ENCODE results near the gene WDFY3.

The WDFY3 gene

GRCh38 chr4:84948056-84948455 is 18.4 kb downstream of the WDFY3 start:
- no peak for DNase-seq (ENCODE audit: low read depth in 3 of 3)

- no peak for DNase-seq (ENCODE audit: low read depth in 3 of 3)
Measured at GRCh38 chr4:84944947-84945346, 21.5 kb downstream of the WDFY3 start.

- no peak for DNase-seq (ENCODE audit: low read depth in 3 of 3)
Measured at GRCh38 chr4:84940960-84941359, 25.5 kb downstream of the WDFY3 start.

GRCh38 chr4:84939113-84939512 is 27.4 kb downstream of the WDFY3 start:
- no peak for DNase-seq (ENCODE audit: low read depth in 3 of 3)

GRCh38 chr4:84938316-84938715 is 28.2 kb downstream of the WDFY3 start:
- no peak for DNase-seq (ENCODE audit: low read depth in 3 of 3)

GRCh38 chr4:84937381-84937977 is 29.0 kb downstream of the WDFY3 start:
- no peak for DNase-seq (ENCODE audit: low read depth in 3 of 3)

- no peak for DNase-seq (ENCODE audit: low read depth in 3 of 3)
Measured at GRCh38 chr4:84936123-84936522, 30.4 kb downstream of the WDFY3 start.

- no peak for DNase-seq (ENCODE audit: low read depth in 3 of 3)
Measured at GRCh38 chr4:84932462-84932861, 34.0 kb downstream of the WDFY3 start.

GRCh38 chr4:84931961-84932360 is 34.5 kb downstream of the WDFY3 start:
- no peak for DNase-seq (ENCODE audit: low read depth in 3 of 3)

GRCh38 chr4:84931274-84931673 is 35.2 kb downstream of the WDFY3 start:
- no peak for DNase-seq (ENCODE audit: low read depth in 3 of 3)

- no peak for DNase-seq (ENCODE audit: low read depth in 3 of 3)
Measured at GRCh38 chr4:84928089-84928488, 38.4 kb downstream of the WDFY3 start.

GRCh38 chr4:84927428-84927827 is 39.1 kb downstream of the WDFY3 start:
- DNase-seq (ENCODE audit: low read depth in 3 of 3) = no peak

GRCh38 chr4:84925558-84925957 is 40.9 kb downstream of the WDFY3 start:
- DNase-seq (ENCODE audit: low read depth in 3 of 3) = no peak

- no peak for DNase-seq (ENCODE audit: low read depth in 3 of 3)
Measured at GRCh38 chr4:84924434-84924833, 42.1 kb downstream of the WDFY3 start.

- no peak for DNase-seq (ENCODE audit: low read depth in 3 of 3)
Measured at GRCh38 chr4:84920617-84921016, 45.9 kb downstream of the WDFY3 start.

GRCh38 chr4:84917869-84918600 is 48.5 kb downstream of the WDFY3 start:
- DNase-seq (ENCODE audit: low read depth in 3 of 3) = no peak

- no peak for DNase-seq (ENCODE audit: low read depth in 3 of 3)
Measured at GRCh38 chr4:84917086-84917821, 49.2 kb downstream of the WDFY3 start.

GRCh38 chr4:84916227-84916626 is 50.3 kb downstream of the WDFY3 start:
- no peak for DNase-seq (ENCODE audit: low read depth in 3 of 3)

- DNase-seq (ENCODE audit: low read depth in 3 of 3) = no peak
Measured at GRCh38 chr4:84915396-84915780, 51.1 kb downstream of the WDFY3 start.

- DNase-seq (ENCODE audit: low read depth in 3 of 3) = no peak
Measured at GRCh38 chr4:84914686-84915395, 51.6 kb downstream of the WDFY3 start.

- DNase-seq (ENCODE audit: low read depth in 3 of 3) = no peak
Measured at GRCh38 chr4:84913176-84913575, 53.3 kb downstream of the WDFY3 start.

- DNase-seq (ENCODE audit: low read depth in 3 of 3) = no peak
Measured at GRCh38 chr4:84912741-84913140, 53.7 kb downstream of the WDFY3 start.

Data from stimulated activated CD4-positive, alpha-beta T cell treated with anti-CD3 and anti-CD28 coated beads, TNF-alpha, amount 100 ng/mL, for 4 hours (primary cell).